Smooth muscle cell (in vitro differentiated cells): ENCODE results near the gene TBK1. TPM values are rescaled to one million over a fixed set of nuclear protein-coding genes. Genes with fewer than 3 reads are reported as not detected.

ENCODE experiments used
- DNase-seq: peaks from one replicate; lab custom pipeline; 2025; ENCODE audit not compliant: unreplicated experiment; lab: John Stamatoyannopoulos, UW
- H2AFZ ChIP-seq: fragments of 200-600 bp; sonication (generic); 2 replicates; pipeline ENCODE4 v1.6.0; 2016; ENCODE audit warnings: antibody characterized with exemption, low read depth, mild to moderate bottlenecking
- H3F3A ChIP-seq: fragments of 200-600 bp; sonication (generic); 2 replicates; pipeline ENCODE4 v1.6.0; 2017; ENCODE audit warnings: antibody characterized with exemption, low read depth
- H3K27ac ChIP-seq: fragments of 200-600 bp; sonication (generic); 2 replicates; pipeline ENCODE4 v1.5.1; 2016; ENCODE audit warnings: low read depth, mild to moderate bottlenecking
- H3K27me3 ChIP-seq: fragments of 200-600 bp; sonication (generic); 2 replicates; pipeline ENCODE4 v1.6.1; 2016; ENCODE audit warnings: low read depth, mild to moderate bottlenecking
- H3K36me3 ChIP-seq: fragments of 200-600 bp; sonication (generic); 2 replicates; pipeline ENCODE4 v1.5.1; 2016; ENCODE audit warnings: low read depth
- H3K4me1 ChIP-seq: fragments of 200-600 bp; sonication (generic); 2 replicates; pipeline ENCODE4 v1.5.1; 2016; ENCODE audit warnings: low read depth
- H3K4me2 ChIP-seq: fragments of 200-600 bp; sonication (generic); 2 replicates; pipeline ENCODE4 v1.6.0; 2016; ENCODE audit warnings: mild to moderate bottlenecking
- H3K4me3 ChIP-seq: fragments of 200-600 bp; sonication (generic); 2 replicates; pipeline ENCODE4 v1.5.1; 2016; ENCODE audit warnings: mild to moderate bottlenecking
- H3K79me2 ChIP-seq: fragments of 200-600 bp; sonication (generic); 2 replicates; pipeline ENCODE4 v1.6.0; 2016; ENCODE audit warnings: low read depth, mild to moderate bottlenecking
- H3K9ac ChIP-seq: fragments of 200-600 bp; sonication (generic); 2 replicates; pipeline ENCODE4 v1.6.0; 2016; ENCODE audit warnings: low read depth
- H3K9me3 ChIP-seq: fragments of 200-600 bp; sonication (generic); replicated peaks from 2 replicates; pipeline ENCODE4 v1.5.1; 2016; ENCODE audit warnings: low read depth
- H4K20me1 ChIP-seq: fragments of 200-600 bp; sonication (generic); 2 replicates; pipeline ENCODE4 v1.6.0; 2016; ENCODE audit warnings: low read depth
- WGBS: methylation state at CpG from one replicate; pipeline ENCODE4 v1.1.7; 2016; ENCODE audit warnings: low lambda C conversion rate; 5-methylcytosine and 5-hydroxymethylcytosine counted together
- polyA plus RNA-seq: library from polyadenylated mRNA; unstranded; fragments of >200 nt; fragmentation: Nextera tagmentation; extraction: Ambion mirVana; gene quantifications from 2 replicates; pipeline ENCODE4 v1.2.1, GENCODE V29; 2016
- total RNA-seq: library from RNA; depleted of rRNA; stranded (reverse); fragments of >200 nt; gene quantifications from 2 replicates; pipeline ENCODE4 v1.2.3, GENCODE V29; 2014
- TF ChIP-seq, protein P1 (sequence below): fragments of 200-600 bp; sonication (generic); IDR thresholded peaks from 2 replicates; pipeline ENCODE4 v1.5.1; 2017; ENCODE audit warnings: borderline replicate concordance, mild to moderate bottlenecking, antibody characterized with exemption; ENCODE audit not compliant: insufficient read depth, poor library complexity, severe bottlenecking

TBK1 gene
- total and polyA plus RNA-seq, 2 experiments from 2014 or later: 16.8 to 28.9 TPM

- TF ChIP-seq, protein P1, sequence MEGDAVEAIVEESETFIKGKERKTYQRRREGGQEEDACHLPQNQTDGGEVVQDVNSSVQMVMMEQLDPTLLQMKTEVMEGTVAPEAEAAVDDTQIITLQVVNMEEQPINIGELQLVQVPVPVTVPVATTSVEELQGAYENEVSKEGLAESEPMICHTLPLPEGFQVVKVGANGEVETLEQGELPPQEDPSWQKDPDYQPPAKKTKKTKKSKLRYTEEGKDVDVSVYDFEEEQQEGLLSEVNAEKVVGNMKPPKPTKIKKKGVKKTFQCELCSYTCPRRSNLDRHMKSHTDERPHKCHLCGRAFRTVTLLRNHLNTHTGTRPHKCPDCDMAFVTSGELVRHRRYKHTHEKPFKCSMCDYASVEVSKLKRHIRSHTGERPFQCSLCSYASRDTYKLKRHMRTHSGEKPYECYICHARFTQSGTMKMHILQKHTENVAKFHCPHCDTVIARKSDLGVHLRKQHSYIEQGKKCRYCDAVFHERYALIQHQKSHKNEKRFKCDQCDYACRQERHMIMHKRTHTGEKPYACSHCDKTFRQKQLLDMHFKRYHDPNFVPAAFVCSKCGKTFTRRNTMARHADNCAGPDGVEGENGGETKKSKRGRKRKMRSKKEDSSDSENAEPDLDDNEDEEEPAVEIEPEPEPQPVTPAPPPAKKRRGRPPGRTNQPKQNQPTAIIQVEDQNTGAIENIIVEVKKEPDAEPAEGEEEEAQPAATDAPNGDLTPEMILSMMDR: no peak
- H3K27ac ChIP-seq: no peak overlapping the region
- 86% methylated on average over 7 of the region's 7 CpGs for WGBS
- H2AFZ ChIP-seq: no peak overlapping the region
- H3F3A ChIP-seq: no peaks in the 10 kb centered on the region
- no peak overlapping the region for H3K4me3 ChIP-seq
- H3K27me3 ChIP-seq: no peaks in the 10 kb centered on the region
- H3K4me2 ChIP-seq: no peak overlapping the region
- H3K9me3 ChIP-seq: no peaks in the 10 kb centered on the region
- DNase-seq: no peak
- no peaks in the 10 kb centered on the region for H3K79me2 ChIP-seq
- H4K20me1 ChIP-seq: no peaks in the 10 kb centered on the region
- H3K36me3 ChIP-seq: no peaks in the 10 kb centered on the region
- H3K9ac ChIP-seq: no peak overlapping the region
- H3K4me1 ChIP-seq: no peaks in the 10 kb centered on the region
Measured at GRCh38 chr12:64551676-64552075, 99.8 kb downstream of the TBK1 start.

Other genes starting within 250 kb of the TBK1 start
- gene KICS2, start 229.8 kb upstream of the TBK1 start, total RNA-seq: 3.6 and 6.6 TPM in 2 replicates
- gene KICS2, start 229.8 kb upstream of the TBK1 start, polyA plus RNA-seq: 0.84 and 1.1 TPM in 2 replicates
- gene C12orf56, start 61.4 kb upstream of the TBK1 start, total RNA-seq: 0.40 and 1.1 TPM in 2 replicates
- 0.67 TPM in 1 of 2 replicates, not detected in the other for gene C12orf56, start 61.4 kb upstream of the TBK1 start, polyA plus RNA-seq
- 70.7 and 74.7 TPM in 2 replicates for gene XPOT, start 47.7 kb upstream of the TBK1 start, total RNA-seq
- 42.9 and 45.5 TPM in 2 replicates for gene XPOT, start 47.7 kb upstream of the TBK1 start, polyA plus RNA-seq
- 5.0 and 5.6 TPM in 2 replicates for gene RASSF3, start 158.4 kb downstream of the TBK1 start, total RNA-seq
- 1.2 and 1.4 TPM in 2 replicates for gene RASSF3, start 158.4 kb downstream of the TBK1 start, polyA plus RNA-seq